Stimulated activated CD8-positive, alpha-beta memory T cell treated with anti-CD3 and anti-CD28 coated beads, Interleukin-15, amount 100 ng/mL, for 48 hours (primary cell): Measurements from ENCODE around the gene GRIK4.

Experiments used
- DNase-seq, 2 donors: peaks; one replicate each; pipeline ENCODE4 v3.0.0-alpha.2; 2020; ENCODE audit warnings: low read depth in 2 of 2

GRIK4 gene

DNA sequence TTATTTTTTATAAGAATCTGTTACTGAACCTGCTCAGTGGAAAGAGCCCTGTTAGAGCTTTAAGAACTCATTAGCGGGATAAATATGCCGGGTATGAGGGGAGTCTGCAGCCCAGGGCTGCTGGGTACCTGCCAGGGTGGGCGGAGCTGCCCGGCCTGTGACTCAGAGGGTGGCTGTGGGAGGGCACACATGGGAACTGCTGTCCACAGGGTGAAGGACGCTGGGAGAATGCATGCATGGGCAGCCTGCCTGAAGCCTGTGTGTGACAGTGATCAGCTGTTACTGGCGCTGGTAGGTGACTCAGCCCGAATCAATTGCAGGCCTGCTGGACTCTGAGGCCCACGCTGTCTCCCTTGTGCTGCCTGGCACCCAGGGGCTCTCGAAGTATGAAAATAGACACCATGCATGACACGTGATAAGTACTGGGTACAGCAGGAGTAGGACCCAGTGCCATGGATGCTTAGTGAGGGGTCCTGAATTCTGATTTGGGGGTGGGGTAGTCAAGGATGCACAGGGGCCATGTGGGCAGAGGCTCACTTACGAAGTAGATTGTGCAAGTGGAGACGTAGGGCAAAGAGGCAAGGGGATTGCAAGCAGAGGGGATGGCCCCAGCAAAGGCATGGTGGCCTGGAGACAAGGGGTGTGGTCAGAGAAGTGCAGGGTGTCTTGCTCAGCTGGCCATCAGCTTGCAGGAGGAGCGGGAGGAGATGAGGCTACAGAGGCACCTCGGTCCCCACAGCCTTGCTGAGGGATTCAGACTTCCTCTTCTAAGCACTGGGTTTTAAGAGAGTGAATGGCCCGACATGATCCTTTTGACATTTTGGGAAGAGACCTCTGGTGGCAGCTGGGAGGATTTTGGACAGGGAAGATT lies 36.5 kb downstream of the GRIK4 start:
- DNase-seq, result no peak

DNA sequence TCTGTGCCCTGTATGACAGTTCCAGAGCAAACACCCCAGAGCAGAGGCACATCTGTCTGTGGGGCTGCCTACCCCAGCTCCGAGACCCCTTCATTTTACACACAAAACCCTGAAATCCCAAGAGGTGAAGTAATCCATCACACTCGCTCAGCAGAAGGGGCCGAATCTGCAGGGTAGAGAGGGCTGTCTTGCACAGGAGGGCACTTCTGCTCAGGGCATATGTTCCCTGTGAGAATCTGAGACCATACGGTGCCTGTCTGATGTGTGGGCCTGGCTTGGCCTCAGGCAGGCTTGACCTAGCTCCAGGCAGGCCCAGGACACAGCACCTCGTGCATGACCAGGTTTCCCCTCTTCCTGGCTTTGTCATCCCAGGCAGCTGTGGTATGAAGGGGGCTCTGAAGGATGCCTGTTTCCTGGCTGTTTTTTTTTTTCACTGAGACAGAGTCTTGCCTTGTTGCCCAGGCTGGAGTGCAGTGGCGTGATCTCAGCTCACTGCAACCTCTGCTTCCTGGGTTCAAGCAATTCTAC lies 37.2 kb downstream of the GRIK4 start:
- no peak for DNase-seq

DNA sequence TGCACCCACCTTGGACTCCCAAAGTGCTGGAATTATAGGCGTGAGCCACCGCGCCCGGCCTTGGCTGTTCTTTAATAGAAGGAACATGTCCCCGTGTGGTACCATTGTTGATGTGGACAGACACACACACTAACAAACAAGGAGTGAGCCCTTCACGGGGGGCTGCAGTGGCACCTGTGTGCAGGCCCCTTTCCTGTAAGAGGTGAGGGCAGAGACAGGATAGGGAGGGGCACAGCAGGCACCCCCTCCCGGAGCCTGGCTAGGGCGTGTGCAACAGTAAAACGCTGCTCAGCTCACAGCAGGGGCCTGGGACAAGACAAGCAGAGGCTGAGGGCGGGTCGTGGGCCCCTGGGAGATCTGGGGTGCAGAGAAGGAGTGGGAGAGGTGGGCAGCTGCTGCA lies 37.8 kb downstream of the GRIK4 start:
- no peak for DNase-seq

DNA sequence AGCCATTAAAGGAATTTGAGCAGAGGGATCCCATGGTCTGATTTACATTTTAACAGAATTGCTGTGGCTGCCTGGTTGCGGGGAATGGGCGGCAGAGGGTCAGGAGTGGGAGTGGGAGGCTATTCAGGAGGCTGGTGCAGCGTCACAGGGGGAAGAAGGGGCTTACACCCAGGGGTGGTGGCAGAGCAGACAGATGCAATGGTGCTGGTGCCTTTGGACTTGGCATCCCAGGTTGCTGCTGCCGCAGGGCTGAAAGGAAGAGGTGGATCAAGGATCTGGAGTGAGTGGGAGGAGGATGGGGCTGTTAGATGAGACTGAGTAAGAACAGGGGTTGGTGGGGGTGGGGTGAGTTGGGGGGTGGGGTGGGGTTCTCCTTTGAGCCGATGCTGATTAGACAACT lies 38.5 kb downstream of the GRIK4 start:
- no peak for DNase-seq

DNA sequence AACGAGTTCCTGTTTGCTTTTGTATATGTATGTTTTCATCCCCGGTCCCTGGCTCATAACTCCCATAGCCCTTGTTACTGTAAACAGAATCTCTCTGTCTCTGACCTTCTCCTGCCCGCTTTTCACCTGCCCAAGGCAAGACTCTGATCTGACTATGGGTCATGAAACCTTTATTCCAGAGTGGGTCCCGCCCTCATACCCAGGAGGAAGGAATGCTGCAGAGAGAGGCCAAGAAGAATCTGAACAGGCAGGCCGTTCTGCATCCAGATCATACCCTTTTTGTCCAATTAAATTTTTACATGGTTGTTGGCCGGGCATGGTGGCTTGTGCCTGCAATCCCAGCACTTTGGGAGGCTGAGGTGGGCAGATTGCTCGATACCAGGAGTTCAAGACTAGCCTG lies 39.6 kb downstream of the GRIK4 start:
- no peak for DNase-seq

DNA sequence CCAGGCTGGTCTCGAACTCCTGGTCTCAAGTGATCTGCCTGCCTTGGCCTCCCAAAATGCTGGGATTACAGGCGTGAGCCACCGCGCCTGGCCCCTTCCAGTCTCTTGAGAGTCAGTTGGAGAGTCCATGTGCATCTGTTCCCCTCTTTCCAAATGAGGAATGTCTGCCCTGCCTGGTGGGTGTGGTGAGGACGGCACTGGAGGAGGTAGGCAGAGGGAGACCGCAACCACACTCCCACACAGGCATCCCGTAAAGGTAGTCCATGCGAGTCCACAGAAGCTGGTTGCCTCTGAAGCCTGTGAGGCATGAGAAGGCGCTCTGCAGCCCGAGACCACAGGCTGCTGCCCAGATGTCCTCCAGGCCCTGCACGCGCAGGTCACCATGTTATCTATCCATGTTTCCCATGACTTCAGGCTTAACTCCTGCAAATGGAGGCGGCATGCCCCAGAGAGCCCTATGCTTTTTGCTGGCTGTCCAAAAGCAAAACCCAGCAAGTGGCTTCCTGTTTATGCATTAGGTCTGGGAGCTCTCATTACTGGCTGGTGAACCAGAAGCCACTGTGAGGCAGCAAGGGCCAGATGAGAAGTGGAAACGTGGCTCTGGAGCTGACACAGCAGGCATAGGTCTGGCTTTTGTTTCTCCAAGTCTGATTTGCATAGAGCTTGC lies 43.4 kb downstream of the GRIK4 start:
- no peak for DNase-seq

DNA sequence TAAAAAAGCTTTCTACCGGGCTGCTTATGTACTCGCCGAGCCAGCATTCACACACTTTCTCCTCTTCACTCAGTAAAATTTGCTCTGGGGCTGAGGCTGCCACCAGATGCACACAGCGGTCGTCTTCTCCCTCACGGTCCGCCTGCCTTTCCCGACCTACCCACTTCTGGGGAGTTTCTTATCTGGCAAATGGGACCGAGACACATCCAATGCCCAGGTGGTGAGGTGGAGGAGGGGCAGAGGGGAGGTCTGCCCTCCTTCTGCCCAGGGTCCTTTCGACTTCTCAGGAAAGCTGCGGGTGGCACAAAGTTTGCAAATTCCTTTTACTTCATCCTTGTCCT lies 43.9 kb downstream of the GRIK4 start:
- DNase-seq, result no peak

DNA sequence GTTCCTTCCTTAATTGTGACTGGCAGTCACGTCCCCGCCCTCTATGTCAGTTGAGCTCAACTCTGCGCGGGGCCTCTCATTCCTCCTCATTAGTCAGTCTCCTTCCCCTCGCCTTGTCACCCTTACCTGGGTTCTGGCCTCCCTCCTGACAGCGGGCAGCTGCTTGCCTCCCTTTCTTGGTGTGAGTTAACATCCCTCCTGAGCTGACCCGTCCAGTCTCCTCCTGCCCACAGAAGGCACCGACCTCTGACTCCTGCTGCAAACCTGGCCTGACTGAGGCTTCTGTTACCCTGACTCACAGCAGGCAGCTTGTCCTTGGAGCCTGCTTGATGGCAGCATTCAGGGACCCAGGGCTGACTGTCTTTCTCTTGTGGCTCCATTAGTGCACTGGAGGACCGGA lies 45.2 kb downstream of the GRIK4 start:
- no peak for DNase-seq

DNA sequence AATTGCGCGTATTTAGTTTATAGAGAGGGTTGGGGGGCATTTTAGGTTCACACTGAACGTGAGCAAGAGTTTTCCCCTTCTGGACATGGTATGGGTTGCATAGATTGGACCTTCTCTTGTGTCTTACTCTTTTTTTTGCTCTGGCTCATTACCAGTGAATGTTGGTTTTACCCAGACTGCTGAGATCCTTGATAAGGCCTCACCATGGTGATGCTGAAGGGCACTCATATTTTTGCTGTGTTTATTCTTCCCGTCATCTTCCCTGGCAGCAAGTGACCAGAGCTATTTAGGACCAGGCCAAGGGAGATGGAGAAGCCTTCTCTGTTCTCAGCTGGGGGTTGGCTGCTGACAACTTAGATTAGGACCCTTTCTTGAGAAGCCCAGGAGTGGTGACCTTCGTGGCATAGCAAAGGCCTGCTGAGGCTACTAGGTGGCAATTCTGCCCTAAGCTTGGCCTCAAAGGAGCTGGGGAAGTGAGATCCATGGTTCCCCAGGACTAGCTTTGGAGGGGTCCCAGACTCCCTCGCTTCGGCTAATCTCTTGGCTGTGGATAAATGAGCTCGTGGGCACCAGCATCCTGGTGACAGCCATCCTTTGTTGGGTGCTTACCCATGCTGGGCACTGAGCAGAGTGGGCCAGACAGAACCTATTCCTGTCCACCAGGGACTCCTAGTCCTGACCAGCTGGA lies 47.3 kb downstream of the GRIK4 start:
- no peak for DNase-seq

DNA sequence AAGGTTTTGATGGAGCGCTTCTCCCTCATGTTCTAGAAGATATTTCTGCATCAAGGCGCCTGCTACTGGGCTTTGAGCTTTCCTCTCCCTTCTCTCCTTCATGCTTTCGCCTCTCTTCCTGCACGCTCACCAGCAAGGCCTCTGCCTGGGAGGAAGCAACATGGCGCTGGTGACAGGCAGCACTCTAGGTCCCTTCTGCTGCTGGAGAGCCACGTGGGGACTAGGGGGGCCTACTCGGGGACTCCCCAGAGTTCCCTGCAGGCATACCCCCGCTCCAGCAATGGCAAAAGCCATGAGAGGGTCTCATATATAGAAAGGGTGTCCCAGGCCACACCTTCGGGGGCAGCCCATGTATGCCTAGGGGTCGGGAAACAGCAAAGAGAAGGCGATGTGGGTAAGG lies 49.7 kb downstream of the GRIK4 start:
- no peak for DNase-seq

DNA sequence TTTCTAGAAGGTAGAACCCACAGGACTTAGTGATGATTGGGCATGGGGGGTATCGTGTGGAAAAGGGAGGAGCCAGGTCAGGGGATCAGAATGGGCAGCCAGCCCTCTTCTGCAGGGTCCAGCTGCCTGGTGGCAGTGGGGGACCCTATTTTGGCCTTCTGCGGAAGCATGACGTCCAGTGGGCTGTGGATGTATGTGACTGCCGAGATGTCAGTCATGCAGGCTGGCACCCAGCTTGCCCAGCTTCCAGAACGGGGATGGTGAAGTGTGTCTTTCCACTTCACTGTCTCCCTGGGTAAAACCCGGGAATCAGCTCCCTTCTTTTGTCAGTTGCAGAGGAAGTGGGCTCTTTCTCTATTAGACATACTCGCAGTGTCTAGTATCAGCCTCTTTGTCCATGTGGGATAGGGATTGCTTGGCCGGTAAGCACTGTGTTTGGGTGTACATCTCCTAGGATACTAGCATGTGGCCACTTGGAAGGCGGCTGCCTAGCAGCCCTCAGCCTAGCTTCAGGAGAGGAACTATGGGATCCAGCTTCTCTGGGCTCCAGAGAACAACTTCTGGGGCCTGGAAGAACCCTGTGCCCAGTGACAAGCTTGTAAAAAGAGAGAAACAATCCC lies 51.4 kb downstream of the GRIK4 start:
- no peak for DNase-seq

DNA sequence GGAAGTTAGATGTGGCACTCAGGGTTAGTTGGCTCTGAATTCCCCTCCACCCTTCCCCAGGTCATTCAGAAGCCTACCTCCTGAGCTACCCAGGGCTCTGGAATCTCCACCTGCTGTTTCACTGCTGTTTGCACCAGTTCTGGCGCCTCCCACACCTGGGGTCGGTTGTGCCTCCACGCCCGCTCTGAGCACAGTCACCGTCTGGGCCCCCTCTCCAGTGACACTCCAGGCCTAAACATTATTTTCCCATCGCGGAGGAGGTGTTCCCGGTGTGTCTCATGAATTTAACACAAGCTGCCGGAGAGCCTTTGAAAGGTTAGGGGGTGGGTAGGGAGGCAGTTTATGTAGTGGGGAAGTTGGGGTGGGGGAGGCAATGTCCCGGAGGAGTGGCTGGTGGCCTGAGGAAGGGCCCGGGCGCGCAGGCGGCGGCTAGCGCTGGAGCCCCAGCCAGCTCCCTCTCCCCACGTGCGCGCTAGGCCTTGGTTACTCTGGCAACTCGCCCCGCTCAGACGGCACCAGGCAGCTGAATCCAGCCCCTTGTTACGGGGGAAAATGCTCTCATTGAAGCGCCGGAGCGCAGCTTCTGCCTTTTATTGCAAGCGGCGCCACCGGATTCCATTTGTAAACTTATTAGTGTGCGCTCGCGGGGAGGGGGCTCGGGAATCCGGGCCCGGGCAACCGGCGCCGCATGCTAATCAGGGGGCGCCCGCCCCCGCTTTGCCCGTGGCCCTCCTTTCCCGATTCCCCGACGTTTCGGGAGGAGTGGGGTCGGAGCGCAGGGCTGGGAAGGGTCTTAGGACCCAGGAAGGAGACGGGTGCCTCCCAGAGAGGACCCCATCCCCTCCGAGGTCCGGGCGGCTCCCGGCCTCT lies 52.4 kb downstream of the GRIK4 start:
- no peak for DNase-seq

DNA sequence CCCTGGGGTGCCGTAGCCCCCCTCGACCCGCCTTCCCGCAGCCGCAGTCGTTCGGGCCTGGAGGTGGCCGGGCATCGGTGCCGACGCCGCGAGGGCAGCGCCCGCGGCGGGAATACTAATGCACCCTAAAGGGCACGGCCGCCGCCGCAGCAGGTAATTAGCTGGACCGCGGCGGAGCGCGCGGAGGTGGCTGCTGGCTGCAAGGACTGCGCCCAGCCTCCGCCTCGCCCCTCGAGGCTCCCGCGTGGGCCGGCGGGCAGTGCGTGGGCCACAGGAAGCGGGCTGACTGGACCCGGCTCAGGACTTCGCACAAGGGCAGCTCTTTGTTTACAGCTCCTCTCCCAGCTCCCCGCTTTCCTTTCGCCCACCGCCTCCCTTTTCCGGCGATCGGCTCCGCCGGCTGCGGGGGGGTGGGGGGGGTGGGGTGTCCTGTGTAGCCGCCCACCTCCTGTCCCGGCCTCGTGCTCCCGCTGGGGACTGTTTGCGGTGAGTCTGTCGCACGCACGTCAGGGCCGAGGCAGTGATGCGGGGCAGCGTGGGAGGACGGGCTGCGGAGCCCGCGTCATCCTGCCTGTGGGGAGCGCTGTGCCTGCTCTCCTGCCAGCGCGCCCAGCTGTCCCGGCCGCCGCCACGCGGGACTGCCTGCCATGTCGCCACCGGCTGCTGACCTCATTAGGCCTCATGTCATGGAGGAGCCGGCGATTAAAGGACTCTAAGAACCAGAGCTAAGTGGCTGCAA lies 53.2 kb downstream of the GRIK4 start:
- peak; percentile 25 to 57 for DNase-seq

DNA sequence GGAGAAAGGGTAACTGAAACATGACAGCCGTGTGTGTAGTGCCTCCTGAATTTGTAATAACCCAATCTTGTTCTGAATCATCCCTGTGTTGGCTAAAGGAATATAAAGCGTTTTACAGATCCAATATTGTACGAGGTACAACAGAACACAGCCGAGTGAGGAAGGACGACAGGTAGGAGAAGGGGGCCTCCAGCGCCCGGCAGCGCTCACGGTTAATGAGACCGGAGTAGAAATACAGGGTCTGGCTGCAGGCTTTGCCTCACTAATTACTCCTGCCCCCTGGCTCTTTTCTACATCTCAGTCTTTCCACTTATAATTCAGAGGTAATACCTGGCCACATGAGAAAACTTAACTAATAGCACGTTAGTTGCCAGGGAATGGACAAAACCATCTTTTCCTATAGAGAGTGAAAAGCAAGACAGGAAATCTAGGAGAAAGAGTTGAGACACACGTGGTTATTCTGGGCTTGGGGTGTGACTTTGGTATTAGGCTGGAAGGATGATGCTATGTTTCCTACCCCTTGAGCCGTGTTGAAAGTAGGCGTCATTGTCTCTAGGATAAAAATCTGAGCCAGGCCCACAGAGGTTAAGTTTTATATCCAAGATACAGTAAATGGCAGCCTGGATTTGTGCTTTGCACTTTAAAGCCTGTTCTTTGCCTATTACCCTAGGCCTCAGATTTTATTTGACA lies 54.1 kb downstream of the GRIK4 start:
- no peak for DNase-seq

DNA sequence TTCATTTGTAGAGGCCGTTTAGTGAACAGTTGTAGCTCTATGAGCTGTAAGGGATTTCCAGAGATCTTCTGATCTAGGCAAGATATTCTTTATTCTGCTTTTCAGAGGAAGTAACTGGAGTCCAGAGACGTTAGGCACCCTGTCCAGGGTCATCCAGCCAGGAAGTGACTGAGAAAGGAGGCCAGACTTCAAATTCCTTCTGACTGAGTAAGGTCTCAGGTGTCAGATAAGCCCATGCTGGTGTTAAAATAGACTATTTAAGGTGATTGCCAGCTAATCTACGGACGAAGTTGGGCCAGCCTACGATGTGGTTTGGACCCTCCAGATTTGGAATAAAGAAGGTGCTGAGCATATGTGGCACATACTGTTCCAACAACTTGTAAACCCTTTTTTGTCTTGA lies 54.6 kb downstream of the GRIK4 start:
- no peak for DNase-seq

DNA sequence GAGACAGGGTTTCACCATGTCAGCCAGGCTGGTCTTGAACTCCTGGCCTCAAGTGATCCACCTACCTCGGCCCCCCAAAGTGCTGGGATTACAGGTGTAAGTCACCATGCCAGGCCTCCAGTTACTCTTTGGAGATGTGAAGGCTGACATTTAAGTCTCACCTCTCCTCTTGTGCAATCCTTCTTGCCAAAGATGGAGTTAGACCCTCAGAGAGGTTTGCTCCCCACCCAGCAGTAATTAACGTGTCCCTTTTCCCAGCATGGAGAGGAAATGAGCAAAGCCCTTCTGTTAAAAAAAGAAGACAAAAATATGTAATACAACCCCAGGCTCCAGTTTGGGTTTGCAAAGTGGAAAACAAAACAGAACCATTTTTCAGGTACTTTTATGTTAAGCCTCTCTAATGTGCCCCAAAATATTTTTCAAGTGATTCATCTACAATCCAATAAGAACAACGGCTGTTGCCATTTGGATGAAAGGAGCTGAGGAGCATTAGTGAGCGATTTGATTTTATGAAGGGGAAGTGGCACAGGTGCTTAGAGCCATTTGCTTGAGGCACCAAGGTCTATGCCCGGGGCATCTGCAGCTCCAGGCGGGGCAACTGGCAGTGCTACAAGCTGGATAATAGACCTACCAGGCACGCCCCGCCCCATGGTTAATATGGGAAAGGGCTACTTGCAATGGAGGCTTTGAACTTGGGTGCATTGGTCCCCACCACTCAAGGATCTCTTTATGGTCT lies 57.2 kb downstream of the GRIK4 start:
- DNase-seq, result no peak

DNA sequence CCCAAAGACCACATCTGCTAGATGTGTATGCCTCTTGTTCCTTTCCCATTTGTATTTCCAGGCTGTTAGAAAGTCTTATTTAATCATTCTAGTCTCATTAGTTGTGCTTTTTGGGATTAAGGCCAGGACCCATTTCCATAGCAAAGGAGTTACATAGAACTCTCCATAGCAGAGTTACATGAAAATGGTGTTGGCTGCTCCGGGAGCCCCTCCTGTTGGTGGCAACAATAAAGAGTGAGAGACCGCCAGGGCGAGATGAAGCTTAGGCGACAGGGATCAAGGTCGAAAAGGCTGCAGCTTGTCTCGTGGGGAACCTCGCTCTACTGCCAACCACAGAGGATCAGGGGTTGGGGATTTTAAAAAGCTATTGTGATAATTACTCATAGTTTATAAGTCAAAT lies 58.3 kb downstream of the GRIK4 start:
- DNase-seq, result no peak

DNA sequence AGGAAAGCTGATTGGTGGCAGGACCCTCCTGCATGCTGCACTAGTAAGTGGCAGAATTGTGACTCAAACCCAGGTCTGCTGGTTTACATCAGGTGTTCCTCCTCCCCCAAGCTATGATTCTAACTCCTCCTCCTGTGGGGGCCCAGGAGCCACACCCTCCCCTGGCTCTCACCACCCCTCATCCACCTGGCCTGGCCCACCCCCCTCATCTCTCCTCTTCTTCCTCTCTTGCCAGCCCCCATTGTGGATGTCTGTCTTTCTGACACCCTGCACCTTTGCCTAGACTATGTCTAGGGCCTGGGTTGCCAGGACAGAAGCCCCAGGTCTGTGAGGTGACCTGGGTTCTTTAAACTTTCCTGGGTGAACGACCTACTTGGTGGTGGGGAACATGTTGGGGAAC lies 59.9 kb downstream of the GRIK4 start:
- DNase-seq, result no peak

DNA sequence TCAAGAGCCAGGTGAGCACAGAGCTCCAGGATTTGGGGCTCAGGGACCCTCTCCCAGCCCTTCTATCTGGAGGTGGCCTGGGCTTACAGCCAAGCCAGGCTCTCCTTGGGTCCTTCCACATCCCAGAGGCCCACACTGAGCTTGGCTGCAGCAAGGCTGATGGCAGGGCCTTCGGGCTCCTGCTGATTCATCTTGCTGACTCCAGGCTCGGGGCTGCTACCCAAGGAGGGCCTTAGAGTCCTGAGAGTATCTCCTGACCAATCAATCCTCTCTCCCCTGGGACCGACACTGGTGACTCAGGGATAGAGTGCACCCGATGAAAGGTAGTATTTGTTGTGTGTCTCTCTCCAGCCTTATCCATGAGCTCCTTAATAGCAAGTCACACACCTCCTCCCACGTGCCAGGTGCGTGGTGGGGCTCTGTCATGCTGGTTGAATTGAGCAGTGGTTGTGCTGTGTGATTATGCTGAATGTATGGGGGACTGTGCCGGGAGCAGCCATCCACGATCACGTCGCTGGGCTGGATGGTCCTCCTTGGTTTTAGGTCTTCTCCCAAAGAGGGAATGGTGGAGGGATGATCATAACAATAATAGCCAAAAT lies 62.3 kb downstream of the GRIK4 start:
- no peak for DNase-seq
